HS-5 (cell line): ENCODE data around the gene HDAC2.
"Not testable (repeated sequence)": the region's sequence is repeated elsewhere in the genome, so short reads cannot be mapped to it uniquely, and the experiment has no call there.

Experiments used
- DNase-seq: peaks from one replicate; pipeline ENCODE4 v3.0.0-alpha.2; 2012; ENCODE audit warnings: low read depth

HDAC2 gene

GRCh38 chr6:113970805-113971676, at the start of gene HDAC2:
HDAC2 (minus strand) TSS chr6:113971148; CDS start chr6:113970908, 240 bp downstream.
- peak; percentile 71 for DNase-seq

DNA sequence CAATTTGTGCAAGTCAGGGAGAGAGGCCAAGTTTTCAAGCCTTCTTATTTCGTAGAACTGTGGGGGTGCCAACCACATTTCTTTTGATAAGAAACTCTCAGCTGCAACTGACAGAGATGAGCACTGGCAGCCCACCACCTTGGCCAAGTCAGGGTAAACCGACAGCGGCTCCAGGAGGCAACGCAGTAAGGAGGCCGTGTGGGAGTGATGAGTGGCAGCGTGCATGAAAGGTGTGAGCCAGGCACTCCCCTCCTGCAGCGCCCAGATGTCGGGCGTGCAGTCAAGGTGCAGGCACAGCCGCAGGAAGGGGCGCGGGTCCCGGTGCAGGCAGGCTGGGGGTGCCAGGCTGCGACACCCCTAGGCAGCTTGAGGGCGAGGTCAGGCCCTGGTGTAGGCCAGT, 49.2 kb upstream of the HDAC2 start:
- DNase-seq = no peak

DNA sequence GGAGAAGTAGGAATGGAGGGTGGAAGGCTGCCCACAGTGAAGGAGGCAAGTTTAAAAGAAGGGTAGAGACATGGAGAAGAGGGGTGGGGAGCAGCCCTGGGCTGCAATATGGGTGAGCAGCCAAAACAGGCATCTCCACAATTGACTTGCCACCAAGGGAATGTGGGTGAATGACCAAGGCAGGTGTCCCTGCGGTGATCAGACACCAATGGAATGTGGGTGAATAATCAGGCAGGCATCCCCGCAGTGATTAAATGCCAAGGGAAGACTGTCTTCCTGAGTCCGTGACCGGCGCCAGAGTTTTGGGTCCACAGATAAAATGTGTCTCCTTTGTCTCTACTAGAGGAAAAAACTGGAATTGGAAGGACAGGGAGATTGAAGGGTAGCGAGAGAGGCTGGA, 46.2 kb upstream of the HDAC2 start:
- DNase-seq = not testable (repeated sequence)

DNA sequence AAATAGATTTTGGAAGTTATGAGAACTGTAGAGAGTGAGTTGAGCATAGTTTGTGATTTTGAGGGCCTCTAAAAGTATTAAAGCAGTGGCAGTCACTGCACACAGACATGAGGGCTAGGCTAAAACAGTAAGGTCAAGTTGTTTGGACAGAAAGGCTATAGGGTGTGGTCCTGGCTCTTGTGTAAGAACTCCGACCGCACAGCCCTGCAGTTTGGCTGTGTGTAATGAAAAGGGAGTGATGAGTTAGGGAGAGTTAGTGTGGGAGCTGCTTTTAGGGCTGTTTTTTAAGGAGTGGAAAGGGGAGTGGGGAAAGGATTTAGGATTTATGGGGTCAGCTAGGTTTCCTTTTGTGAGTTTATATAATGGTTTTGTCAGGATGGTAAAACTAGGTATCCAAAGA, 43.2 kb upstream of the HDAC2 start:
- not testable (repeated sequence) for DNase-seq

DNA sequence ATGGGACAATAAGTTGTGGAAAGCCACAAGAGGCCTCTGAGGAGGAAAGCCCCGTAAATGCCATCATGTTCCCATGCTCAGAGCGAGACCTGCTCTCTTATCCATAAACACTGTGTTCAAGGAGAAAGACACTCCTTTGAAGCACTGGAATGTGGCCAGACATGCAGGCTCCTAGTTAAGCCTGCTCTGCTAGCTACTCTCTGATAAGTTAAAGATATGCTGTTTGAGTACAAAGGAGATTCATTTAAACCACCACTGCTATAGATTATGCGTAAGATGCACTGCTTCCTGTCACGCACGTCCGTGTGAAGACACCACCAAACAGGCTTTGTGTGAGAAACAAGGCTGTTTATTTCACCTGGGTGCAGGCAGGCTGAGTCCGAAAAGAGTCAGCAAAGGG, 40.5 kb upstream of the HDAC2 start:
- not testable (repeated sequence) for DNase-seq

DNA sequence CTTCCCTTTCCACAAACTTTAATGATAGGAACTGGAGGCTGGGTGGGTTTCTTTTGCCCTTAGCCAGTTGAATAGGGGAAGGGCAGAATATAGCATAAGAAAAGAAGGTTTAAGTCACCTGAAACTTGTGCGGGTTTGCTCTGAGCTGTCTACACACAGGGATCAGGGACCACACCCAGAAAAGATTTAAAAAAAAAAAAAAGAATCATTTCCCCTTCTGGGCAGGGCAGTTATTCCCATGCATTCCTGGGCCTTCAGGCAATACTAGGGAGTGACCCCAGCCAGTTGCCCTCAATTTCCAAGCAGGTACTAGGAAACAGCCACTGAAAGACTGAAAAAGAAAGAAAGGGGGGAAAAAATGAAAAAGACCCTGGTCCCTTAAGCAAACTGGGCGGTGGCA, 39.6 kb upstream of the HDAC2 start:
- no peak for DNase-seq

- DNase-seq = no peak
These were observed 38.2 kb upstream of the HDAC2 start for GRCh38 chr6:114009192-114009591.

DNA sequence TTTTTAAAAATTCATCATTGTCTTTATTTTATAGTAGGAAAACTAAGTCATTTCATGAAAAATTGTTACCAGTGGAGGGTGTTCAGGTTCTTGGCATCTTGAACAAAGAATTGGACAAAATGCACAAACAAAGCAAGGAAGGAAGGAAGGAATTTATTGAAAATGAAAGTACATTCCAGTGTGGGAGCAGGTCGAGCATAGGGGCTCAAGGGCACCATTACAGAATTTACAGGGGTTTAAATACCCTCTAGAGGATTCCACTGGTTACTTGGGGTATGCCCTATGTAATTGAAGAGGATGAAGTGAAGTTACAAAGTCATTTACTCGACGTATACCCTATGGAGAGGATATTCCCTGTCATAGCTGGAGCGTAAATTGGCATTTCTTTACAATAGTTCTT, 37.4 kb upstream of the HDAC2 start:
- no peak for DNase-seq

- DNase-seq = no peak
These were observed 36.6 kb upstream of the HDAC2 start for GRCh38 chr6:114007516-114007915.

DNA sequence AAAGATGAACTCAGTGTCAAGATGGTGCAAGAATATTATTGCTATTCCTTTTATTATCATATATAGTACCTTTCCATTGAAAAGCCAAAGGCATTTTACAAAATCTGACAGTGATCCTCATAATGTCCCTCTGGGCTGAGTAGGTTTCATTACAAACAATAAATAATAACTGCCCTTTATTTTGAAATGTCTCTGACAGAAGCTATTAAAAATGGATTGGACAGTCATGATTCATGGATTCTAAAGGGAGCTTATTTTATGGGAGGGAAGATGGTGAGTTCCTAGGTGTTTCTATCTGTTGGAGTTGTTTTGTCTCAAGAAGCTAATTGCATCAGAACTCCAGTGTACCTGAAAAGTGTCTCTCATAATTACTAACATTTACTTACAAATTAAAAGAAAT, 30.4 kb upstream of the HDAC2 start:
- DNase-seq = no peak

DNA sequence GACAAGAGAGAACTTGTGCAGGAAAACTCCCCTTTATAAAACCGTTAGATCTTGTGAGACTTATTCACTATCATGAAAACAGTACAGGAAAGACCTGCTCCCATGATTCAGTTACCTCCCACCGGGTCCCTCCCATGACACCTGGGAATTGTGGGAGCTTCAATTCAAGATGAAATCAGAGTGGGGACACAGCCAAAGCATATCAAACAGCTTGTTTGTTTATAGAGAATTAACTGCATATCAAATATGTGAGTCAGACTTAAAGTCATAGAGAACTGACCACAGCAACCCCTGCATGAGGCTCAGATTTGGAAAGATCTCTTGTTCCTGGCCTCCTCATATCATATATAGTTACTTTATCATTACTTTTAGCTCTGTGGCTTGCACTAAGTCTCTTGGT, 29.1 kb upstream of the HDAC2 start:
- peak; percentile 39 for DNase-seq

GRCh38 chr6:113999284-113999683, 28.3 kb upstream of the HDAC2 start:
- no peak for DNase-seq

- no peak for DNase-seq
These were observed 27.9 kb upstream of the HDAC2 start for GRCh38 chr6:113998811-113999210.

- peak; percentile 82 for DNase-seq
These were observed 26.2 kb upstream of the HDAC2 start for GRCh38 chr6:113997116-113997515.

GRCh38 chr6:113995634-113996033, 24.7 kb upstream of the HDAC2 start:
- peak; percentile 94 for DNase-seq

- DNase-seq = peak; percentile 82
These were observed 24.0 kb upstream of the HDAC2 start for GRCh38 chr6:113994934-113995342.

DNA sequence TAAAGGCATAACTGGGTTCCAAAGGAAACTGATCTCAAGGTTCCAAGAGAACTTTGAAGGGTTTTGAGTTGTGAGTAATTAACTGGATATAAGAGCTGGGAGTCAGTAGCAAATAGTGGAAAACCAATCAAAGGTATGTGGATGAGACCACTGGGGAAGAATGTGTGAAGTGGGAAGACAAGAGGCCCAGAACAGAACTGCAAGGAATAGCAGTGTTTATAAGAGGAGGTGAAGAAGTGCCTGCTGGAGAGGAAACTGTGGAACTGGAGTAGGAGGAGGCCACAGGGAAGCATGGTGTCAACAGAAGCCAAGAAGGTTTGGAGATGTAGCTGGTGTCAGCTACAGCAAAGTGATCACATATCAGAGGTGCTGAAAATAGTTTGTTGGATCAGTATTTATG, 18.7 kb upstream of the HDAC2 start:
- DNase-seq = no peak

DNA sequence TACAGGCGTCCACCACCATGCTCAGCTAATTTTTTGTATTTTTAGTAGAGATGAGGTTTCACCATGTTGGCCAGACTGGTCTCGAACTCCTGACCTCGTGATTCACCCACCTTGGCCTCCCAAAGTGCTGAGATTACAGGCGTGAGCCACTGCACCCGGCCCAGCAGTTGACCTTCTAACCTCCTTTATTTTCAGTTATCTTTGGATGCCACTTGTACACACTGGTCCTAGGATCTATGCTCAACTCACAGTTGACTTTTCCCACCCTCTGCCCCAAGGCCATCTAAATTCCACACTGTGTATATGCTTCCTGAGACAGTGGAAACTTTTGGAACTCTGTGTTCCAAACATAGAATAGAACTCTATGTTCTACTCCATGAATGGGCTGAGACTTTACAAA, 11.7 kb upstream of the HDAC2 start:
- DNase-seq = not testable (repeated sequence)

GRCh38 chr6:113982055-113982550, 11.2 kb upstream of the HDAC2 start:
- DNase-seq = no peak

GRCh38 chr6:113980937-113981554, 10.1 kb upstream of the HDAC2 start:
- DNase-seq = no peak

DNA sequence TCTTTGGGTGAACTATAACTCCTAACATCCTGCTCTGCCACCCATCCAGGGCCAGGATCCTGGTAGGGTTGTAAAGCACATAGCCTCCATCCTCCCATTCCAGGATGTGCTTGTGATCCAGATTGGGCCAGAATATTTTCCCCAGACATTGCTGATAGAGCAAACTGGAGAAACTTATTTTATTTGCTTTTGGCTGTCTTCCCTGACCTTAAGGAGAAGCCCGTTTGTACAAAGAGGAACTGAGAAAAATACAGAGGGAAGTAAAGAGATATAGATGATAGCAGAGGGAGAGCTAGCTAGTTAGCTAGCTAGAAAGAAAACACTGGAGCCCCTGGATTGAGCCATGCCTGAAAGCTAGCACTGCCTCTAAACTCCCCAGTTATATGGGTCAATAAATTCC, 9.0 kb upstream of the HDAC2 start:
- DNase-seq = no peak

DNA sequence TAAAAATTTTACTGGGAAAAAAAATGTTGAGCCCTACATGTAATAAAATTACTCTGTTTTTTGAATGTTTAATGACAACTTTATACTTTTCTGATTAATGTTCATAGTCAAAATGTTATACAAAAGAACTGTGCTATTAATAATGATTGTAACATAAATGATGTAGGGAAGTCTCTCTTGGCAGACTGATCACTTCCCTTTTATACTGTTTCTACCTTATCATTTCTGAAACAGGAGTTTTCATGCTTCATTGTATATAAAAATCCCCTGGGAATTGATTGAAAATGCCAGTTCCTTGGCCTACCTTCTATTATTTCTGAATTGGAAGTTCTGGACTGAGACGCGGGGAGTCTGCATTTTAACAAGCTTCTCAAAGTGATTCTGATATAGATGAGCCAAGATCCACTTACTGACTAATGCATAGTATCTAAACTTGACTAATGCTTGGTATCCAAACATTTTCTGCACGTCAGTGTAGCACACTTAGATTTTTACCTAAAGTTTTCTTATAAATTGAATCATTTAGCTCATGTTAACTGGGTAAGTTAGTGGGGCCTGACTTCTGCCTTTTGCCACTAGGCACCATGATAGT, 7.2 kb upstream of the HDAC2 start:
- no peak for DNase-seq

DNA sequence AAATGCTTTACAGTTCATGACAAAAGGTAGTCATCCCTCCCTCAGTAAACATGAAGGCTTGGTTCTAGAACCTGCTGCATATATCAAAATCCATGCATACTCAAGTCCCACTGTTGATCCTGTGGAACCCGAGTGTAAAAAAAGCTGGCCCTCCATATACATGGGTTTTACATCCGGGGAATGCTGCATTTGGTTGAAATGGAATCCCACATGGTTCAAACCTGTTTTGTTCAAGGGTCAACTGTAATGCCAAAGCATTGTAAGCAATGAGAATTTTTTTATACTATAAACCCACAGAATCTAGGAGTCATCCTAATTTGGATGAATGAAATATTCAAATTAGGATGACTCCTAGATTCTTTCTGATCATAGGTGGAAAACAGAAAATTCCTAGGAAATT, 5.9 kb upstream of the HDAC2 start:
- DNase-seq = no peak
